ENCODE data around the gene LCN6.
A peak's percentile ranks its signal among the peaks of the same experiment; 100 is the strongest.
"Not testable (repeated sequence)": the region's sequence is repeated elsewhere in the genome, so short reads cannot be mapped to it uniquely, and the experiment has no call there.

The LCN6 gene

DNA sequence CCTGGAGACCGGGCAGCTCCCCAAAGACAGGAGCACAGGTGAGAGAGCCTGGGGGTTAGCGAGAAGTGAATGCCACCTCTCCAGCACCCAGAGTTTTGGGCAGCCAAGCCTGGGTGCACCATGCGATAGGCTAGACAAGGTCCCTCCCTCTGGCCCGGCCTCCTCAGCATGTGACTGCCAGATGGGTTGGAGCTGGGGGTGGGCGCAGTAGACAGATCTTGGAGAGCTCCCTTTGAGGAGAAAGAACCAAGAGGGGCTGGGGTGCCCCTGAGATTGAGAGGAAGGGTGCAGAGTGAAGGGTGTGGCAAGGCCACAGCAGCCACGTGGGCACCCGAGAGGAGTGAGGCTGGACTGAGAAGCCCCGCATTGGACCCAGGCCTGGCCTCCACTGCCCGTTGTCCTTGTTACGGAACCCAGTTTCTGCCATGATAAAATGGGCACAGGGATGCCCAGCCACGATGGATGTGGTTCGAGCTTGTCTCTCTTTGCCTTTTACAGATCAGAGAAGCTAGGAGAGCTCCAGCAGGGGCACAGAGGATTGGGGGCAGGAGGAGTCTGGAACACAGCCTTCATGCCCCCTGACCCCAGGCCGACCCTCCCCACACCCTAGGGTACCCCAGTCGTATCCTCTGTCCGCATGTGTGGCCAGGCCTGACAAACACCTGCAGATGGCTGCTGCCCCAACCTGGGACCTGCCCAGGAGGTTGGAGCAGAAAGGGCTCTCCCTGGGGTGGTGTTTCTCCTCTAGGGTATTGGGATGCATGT is 44.2 kb upstream of the LCN6 start:
- DNase-seq (ENCODE audit: low read depth), result no peak
- peak overlapping the region; percentile 97 for H3K4me3 ChIP-seq (ENCODE audit: low read length)
- TF ChIP-seq, protein P1, sequence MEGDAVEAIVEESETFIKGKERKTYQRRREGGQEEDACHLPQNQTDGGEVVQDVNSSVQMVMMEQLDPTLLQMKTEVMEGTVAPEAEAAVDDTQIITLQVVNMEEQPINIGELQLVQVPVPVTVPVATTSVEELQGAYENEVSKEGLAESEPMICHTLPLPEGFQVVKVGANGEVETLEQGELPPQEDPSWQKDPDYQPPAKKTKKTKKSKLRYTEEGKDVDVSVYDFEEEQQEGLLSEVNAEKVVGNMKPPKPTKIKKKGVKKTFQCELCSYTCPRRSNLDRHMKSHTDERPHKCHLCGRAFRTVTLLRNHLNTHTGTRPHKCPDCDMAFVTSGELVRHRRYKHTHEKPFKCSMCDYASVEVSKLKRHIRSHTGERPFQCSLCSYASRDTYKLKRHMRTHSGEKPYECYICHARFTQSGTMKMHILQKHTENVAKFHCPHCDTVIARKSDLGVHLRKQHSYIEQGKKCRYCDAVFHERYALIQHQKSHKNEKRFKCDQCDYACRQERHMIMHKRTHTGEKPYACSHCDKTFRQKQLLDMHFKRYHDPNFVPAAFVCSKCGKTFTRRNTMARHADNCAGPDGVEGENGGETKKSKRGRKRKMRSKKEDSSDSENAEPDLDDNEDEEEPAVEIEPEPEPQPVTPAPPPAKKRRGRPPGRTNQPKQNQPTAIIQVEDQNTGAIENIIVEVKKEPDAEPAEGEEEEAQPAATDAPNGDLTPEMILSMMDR (conservative IDR thresholded peaks at IDR 0.05; ENCODE audit: low read length), result no peak

DNA sequence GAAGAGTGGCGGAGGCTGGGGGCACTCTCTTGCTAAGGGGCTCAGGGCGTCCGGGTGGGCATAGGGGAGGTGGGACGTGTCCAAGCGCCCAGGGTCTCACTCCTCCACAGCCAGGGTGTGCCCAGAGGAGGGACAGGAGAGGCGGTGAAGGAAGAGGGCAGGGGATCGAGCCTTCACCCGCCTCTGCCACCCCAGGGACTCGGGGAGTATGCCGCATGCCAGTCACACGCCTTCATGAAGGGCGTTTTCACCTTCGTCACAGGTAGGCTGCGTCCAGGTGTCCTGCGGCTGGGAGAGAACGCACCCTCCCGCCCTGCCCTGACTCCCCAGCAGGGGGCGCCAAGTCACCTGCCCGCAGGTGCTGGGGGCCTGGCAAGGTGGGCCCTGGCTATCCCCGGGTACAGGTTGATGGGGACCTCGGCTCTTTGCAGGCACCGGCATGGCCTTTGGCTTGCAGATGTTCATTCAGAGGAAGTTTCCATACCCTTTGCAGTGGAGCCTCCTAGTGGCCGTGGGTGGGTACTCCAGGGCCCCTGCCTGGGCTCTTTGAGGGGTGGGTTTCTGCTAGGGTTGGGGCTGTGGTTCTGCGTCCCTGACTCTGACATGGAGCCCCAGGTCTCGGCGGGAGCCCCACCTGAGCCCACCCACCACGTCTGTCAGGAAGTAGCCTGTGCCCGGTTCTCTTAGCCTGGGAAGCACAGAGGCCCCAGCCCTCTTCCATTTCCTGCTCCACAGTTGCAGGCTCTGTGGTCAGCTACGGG is 43.4 kb upstream of the LCN6 start:
- TF ChIP-seq, protein P1 (conservative IDR thresholded peaks at IDR 0.05; ENCODE audit: low read length), result peak; percentile 79
- H3K4me3 ChIP-seq (ENCODE audit: low read length), result peak overlapping the region; percentile 97
- DNase-seq (ENCODE audit: low read depth), result no peak

DNA sequence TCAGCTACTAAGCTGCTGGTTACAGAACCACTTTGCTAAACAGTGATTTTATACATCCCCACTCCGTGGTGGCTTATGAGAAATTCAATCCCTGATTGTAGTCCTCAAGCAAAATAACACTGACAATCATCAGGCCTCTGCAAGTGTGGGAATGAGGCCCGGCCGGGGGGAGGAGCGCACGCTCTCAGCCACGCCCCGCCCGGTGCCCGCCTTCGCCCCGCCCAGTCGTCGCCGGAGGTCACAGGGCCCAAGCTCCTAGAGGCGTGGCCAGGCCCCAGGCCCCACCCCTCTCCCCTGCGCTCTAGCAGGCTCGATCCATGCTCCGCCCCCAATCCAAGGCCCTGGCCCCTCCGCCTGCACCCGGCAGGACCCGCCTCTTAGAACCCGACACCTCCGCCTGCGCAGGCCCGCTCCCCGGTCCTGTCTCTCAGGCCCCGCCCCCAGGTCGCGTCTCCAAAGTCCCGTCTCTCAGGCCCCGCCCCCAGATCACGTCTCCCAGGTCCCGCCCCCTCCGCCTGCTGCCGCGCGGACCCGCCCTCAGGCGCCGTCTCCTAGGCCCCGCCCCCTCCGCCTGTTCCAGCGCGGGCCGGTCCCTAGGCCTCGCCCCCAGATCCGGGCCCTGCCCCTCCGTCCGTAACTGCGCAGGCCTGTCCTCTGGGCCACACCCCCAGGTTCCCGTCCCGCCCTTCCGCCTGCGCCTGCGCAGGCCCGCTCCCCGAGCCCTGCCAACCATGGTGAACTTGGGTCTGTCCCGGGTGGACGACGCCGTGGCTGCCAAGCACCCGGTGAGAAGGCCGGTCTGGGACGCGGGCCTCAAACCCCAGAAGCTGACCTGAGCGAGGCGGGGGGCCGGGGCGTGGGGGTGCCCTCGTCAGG is 42.6 kb upstream of the LCN6 start, which contains the start of gene TMEM141:
Gene TMEM141 (plus strand): TSS at position 705 of the 876 bp plus-strand sequence. CDS start 27 bp downstream, at position 732.
- TF ChIP-seq, protein P1 (conservative IDR thresholded peaks at IDR 0.05; ENCODE audit: low read length), result no peak

DNA sequence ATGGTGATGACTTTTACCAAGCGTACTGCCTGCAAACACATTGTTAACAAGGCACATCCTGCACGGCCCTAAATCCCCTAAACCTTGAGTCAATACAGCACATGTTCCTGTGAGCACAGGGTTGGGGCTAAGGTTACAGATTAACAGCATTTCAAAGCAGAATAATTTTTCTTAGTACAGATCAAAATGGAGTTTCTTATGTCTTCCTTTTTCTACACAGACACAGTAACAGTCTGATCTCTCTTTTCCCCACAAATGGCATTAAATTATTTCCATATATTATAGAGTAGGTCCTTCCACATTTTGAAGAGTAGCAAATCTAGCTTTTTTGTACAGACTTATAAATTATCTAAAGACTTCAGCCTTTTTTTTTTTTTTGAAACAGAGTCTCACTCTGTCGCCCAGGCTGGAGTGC is 41.2 kb upstream of the LCN6 start:
- TF ChIP-seq, protein P1 (conservative IDR thresholded peaks at IDR 0.05; ENCODE audit: low read length), result no peak
- no peak overlapping the region for H3K4me3 ChIP-seq (ENCODE audit: low read length)
- no peak for DNase-seq (ENCODE audit: low read depth)

More for the DNA sequence above, 42.6 kb upstream of the LCN6 start, which contains the start of gene TMEM141:
- peak within 1 kb of the TSS; percentile 97 for H3K4me3 ChIP-seq (ENCODE audit: low read length)
- DNase-seq (ENCODE audit: low read depth), result peak; percentile 99

DNA sequence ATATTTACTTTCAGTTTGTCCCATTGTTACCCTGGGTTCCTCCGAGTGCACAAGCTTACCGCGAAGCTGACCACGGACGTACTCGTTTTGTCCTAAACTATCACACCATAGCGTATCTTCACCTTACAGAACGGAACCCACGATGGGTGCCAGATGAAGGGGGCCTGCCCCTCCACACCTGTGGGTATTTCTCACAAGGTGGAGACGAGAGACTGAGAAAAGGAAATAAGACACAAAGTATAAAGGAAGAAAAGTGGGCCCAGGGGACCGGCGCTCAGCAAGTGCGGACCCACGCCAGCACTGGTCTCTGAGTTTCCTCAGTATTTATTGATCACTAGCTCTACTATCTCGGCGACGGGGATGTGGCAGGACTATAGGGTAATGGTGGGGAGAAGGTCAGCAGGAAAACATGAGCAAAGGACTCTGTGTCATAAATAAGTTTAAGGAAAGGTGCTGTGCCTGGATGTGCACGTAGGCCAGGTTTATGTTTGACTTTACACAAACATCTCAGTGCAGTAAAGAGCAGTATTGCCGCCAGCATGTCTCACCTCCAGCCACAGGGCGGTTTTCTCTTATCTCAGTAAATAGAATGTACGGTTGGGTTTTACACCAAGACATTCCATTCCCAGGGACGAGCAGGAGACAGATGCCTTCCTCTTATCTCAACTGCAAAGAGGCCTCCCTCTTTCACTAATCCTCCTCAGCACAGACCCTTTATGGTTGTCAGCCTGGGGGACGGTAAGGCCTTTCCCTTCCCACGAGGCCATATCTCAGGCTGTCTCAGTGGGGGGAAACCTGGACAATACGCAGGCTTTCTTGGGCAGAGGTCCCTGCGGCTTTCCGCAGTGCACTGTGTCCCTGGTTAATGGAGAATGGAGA is 40.6 kb upstream of the LCN6 start:
- not testable (repeated sequence) for DNase-seq (ENCODE audit: low read depth); H3K4me3 ChIP-seq (ENCODE audit: low read length)

DNA sequence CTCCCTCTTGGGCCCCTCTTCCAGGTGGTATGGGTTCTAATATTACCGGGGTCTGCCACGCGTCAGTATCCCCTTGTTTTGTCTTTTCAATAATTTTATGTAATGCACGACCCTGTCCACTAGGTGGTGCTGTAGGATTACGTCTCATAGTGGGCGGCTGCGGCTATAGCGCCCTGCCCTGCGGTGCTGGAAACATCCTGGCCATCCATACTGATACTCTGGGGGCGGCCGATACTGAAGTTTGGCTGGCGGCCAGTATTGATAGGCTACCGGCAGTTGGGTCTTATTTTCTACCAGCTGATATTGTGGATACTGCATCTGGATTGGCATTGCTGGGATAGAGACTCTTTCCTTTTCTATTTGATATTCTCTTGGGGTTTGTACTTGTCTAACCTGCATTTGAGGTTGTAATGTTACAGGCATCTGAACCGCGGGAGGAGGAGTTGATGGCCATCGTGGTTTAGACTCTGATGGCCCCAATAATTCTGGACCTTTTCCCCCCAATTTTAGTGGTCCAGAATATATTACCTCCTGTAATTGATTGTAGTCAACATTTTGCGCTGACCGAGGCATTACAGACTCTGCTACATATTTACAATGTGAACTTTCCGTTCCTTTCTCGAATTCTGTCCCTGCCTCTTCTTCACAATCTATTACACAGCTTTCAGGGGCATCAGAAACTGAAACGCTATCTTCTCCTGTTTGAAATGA is 39.5 kb upstream of the LCN6 start:
- DNase-seq (ENCODE audit: low read depth), result peak; percentile 42
- TF ChIP-seq, protein P1 (conservative IDR thresholded peaks at IDR 0.05; ENCODE audit: low read length), result peak; percentile 78
- no peak overlapping the region for H3K4me3 ChIP-seq (ENCODE audit: low read length)

DNA sequence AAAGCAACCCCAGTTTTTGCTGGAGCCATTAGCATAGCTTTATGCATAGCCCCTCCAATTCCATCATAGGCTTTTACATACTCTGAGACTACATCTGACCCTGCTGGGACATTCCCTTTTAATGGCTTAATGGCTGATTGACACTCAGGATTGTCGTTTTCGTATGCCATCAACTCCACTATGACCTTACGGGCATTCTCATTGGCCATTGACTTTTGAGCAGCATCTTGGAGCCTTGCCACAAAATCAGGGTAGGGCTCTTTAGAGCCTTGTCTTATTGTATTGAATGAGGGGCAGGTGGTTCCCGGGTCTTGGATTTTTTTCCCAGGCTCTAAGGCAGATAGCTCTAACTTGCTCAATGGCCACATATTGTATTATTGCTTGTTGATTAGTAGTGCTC is 38.7 kb upstream of the LCN6 start:
- not testable (repeated sequence) for DNase-seq (ENCODE audit: low read depth); H3K4me3 ChIP-seq (ENCODE audit: low read length)

Data from AG10803 (cell line).